ENCODE results near the gene WDR88. TPM values are rescaled to one million over a fixed set of nuclear protein-coding genes. Genes with fewer than 3 reads are reported as not detected.

Gene WDR88
- total and polyA plus RNA-seq, 2 of the 13 experiments (the other 11 are each of a cell fraction or from before 2014, with no cell fraction given): not detected

DNA sequence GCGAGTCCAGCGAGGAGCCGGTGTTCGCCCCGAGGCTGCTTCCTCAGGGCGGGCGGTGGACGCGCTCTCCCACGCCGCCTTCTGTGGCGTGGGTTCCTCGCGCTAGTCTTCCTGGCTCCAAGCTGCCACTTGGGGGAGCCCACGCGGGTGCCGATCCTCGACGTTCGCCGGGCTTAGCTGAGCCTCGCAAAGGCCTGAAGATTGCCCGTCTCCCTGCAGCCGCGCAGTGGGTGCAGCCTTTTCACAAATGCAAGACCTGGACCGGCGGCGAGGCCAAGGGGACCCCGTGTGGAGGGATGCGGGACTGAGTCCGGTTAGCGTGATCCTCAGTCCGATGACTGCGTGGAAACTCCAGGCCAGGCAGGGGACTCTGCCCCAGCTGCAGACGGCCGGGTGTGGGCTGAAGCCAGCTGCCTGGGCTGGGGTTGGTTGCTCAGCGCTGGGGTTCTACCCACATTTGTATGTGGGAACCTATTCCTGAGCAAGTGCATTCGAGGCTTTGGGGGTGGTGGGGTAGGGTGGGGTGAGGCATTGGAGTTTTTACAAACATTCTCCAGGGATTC lies 45.6 kb downstream of the WDR88 start (continued):
- 0 out of 2 replicates have a peak, but pooled peaks have one; percentile 54 for TF ChIP-seq ZIK1 (CRISPR knock-in tag; IDR thresholded peaks at IDR 0.05; ENCODE audit: borderline replicate concordance, low read depth)
- TF ChIP-seq, protein P1, sequence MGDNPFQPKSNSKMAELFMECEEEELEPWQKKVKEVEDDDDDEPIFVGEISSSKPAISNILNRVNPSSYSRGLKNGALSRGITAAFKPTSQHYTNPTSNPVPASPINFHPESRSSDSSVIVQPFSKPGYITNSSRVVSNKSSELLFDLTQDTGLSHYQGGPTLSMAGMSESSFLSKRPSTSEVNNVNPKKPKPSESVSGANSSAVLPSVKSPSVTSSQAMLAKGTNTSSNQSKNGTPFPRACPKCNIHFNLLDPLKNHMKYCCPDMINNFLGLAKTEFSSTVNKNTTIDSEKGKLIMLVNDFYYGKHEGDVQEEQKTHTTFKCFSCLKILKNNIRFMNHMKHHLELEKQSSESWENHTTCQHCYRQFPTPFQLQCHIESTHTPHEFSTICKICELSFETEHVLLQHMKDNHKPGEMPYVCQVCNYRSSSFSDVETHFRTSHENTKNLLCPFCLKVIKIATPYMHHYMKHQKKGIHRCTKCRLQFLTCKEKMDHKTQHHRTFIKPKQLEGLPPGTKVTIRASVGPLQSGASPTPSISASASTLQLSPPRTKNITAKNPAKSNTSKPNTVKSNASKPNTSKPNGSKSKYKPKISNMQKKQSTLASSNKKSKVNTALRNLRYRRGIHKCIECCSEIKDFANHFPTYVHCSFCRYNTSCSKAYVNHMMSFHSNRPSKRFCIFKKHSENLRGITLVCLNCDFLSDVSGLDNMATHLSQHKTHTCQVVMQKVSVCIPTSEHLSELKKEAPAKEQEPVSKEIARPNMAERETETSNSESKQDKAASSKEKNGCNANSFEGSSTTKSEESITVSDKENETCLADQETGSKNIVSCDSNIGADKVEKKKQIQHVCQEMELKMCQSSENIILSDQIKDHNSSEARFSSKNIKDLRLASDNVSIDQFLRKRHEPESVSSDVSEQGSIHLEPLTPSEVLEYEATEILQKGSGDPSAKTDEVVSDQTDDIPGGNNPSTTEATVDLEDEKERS (CRISPR knock-in tag; IDR thresholded peaks at IDR 0.05): no peak; the same call in 1 of the 2 replicates
- TF ChIP-seq PCBP1 (IDR thresholded peaks at IDR 0.05; ENCODE audit: borderline replicate concordance, low read depth, low read length): 0 out of 2 replicates have a peak, but pooled peaks have one; percentile 75
- peak; percentile 82 for TF ChIP-seq ZNF777 (CRISPR knock-in tag; IDR thresholded peaks at IDR 0.05)
- TF ChIP-seq ZNF451 (CRISPR knock-in tag; IDR thresholded peaks at IDR 0.05): peak; percentile 68; the same call in 1 of the 2 replicates
- TF ChIP-seq SCMH1 (CRISPR knock-in tag; IDR thresholded peaks at IDR 0.05; ENCODE audit: borderline replicate concordance): no peak
- TF ChIP-seq EED (CRISPR knock-in tag; IDR thresholded peaks at IDR 0.05): 0 out of 2 replicates have a peak, but pooled peaks have one; percentile 24
- peak; percentile 31; the same call in 1 of the 2 replicates for TF ChIP-seq MED13 (CRISPR knock-in tag; IDR thresholded peaks at IDR 0.05)
- TF ChIP-seq KAT2B (IDR thresholded peaks at IDR 0.05; ENCODE audit: borderline replicate concordance, low read depth, low read length): no peak
- TF ChIP-seq ZBTB7A (CRISPR knock-in tag; IDR thresholded peaks at IDR 0.05): 0 out of 2 replicates have a peak, but pooled peaks have one; percentile 32
- TF ChIP-seq, protein P2, sequence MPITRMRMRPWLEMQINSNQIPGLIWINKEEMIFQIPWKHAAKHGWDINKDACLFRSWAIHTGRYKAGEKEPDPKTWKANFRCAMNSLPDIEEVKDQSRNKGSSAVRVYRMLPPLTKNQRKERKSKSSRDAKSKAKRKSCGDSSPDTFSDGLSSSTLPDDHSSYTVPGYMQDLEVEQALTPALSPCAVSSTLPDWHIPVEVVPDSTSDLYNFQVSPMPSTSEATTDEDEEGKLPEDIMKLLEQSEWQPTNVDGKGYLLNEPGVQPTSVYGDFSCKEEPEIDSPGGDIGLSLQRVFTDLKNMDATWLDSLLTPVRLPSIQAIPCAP (CRISPR knock-in tag; IDR thresholded peaks at IDR 0.05; ENCODE audit: low read depth): no peak
- TF ChIP-seq, protein P3, sequence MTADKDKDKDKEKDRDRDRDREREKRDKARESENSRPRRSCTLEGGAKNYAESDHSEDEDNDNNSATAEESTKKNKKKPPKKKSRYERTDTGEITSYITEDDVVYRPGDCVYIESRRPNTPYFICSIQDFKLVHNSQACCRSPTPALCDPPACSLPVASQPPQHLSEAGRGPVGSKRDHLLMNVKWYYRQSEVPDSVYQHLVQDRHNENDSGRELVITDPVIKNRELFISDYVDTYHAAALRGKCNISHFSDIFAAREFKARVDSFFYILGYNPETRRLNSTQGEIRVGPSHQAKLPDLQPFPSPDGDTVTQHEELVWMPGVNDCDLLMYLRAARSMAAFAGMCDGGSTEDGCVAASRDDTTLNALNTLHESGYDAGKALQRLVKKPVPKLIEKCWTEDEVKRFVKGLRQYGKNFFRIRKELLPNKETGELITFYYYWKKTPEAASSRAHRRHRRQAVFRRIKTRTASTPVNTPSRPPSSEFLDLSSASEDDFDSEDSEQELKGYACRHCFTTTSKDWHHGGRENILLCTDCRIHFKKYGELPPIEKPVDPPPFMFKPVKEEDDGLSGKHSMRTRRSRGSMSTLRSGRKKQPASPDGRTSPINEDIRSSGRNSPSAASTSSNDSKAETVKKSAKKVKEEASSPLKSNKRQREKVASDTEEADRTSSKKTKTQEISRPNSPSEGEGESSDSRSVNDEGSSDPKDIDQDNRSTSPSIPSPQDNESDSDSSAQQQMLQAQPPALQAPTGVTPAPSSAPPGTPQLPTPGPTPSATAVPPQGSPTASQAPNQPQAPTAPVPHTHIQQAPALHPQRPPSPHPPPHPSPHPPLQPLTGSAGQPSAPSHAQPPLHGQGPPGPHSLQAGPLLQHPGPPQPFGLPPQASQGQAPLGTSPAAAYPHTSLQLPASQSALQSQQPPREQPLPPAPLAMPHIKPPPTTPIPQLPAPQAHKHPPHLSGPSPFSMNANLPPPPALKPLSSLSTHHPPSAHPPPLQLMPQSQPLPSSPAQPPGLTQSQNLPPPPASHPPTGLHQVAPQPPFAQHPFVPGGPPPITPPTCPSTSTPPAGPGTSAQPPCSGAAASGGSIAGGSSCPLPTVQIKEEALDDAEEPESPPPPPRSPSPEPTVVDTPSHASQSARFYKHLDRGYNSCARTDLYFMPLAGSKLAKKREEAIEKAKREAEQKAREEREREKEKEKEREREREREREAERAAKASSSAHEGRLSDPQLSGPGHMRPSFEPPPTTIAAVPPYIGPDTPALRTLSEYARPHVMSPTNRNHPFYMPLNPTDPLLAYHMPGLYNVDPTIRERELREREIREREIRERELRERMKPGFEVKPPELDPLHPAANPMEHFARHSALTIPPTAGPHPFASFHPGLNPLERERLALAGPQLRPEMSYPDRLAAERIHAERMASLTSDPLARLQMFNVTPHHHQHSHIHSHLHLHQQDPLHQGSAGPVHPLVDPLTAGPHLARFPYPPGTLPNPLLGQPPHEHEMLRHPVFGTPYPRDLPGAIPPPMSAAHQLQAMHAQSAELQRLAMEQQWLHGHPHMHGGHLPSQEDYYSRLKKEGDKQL (CRISPR knock-in tag; IDR thresholded peaks at IDR 0.05; ENCODE audit: low read depth): no peak
- TF ChIP-seq, protein P4, sequence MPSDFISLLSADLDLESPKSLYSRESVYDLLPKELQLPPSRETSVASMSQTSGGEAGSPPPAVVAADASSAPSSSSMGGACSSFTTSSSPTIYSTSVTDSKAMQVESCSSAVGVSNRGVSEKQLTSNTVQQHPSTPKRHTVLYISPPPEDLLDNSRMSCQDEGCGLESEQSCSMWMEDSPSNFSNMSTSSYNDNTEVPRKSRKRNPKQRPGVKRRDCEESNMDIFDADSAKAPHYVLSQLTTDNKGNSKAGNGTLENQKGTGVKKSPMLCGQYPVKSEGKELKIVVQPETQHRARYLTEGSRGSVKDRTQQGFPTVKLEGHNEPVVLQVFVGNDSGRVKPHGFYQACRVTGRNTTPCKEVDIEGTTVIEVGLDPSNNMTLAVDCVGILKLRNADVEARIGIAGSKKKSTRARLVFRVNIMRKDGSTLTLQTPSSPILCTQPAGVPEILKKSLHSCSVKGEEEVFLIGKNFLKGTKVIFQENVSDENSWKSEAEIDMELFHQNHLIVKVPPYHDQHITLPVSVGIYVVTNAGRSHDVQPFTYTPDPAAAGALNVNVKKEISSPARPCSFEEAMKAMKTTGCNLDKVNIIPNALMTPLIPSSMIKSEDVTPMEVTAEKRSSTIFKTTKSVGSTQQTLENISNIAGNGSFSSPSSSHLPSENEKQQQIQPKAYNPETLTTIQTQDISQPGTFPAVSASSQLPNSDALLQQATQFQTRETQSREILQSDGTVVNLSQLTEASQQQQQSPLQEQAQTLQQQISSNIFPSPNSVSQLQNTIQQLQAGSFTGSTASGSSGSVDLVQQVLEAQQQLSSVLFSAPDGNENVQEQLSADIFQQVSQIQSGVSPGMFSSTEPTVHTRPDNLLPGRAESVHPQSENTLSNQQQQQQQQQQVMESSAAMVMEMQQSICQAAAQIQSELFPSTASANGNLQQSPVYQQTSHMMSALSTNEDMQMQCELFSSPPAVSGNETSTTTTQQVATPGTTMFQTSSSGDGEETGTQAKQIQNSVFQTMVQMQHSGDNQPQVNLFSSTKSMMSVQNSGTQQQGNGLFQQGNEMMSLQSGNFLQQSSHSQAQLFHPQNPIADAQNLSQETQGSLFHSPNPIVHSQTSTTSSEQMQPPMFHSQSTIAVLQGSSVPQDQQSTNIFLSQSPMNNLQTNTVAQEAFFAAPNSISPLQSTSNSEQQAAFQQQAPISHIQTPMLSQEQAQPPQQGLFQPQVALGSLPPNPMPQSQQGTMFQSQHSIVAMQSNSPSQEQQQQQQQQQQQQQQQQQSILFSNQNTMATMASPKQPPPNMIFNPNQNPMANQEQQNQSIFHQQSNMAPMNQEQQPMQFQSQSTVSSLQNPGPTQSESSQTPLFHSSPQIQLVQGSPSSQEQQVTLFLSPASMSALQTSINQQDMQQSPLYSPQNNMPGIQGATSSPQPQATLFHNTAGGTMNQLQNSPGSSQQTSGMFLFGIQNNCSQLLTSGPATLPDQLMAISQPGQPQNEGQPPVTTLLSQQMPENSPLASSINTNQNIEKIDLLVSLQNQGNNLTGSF (CRISPR knock-in tag; IDR thresholded peaks at IDR 0.05): 0 out of 2 replicates have a peak, but pooled peaks have one; percentile 51
- 0 out of 2 replicates have a peak, but pooled peaks have one; percentile 7 for TF ChIP-seq TOPORS (CRISPR knock-in tag; IDR thresholded peaks at IDR 0.05)
